Body of pancreas (tissue), 4 donors: ENCODE measurements around the gene PKNOX2.

Experiments used
- POLR2A ChIP-seq, 3 donors: fragments of 450-650 bp; IDR thresholded peaks; one replicate each; pipeline ENCODE4 v1.6.1; 2016; ENCODE audit warnings: antibody characterized with exemption in 3 of 3, mild to moderate bottlenecking in 2 of 3
- TF ChIP-seq, protein P1 (sequence below), 7 experiments: fragments of 450-650 bp in 4 of 7; fragments of 200-600 bp in 3 of 7; sonication (generic) in 3 of 7; IDR thresholded peaks; one replicate each; pipeline ENCODE4 v1.5.1; 2016 to 2019; ENCODE audit warnings: antibody characterized with exemption in 7 of 7

DNA sequence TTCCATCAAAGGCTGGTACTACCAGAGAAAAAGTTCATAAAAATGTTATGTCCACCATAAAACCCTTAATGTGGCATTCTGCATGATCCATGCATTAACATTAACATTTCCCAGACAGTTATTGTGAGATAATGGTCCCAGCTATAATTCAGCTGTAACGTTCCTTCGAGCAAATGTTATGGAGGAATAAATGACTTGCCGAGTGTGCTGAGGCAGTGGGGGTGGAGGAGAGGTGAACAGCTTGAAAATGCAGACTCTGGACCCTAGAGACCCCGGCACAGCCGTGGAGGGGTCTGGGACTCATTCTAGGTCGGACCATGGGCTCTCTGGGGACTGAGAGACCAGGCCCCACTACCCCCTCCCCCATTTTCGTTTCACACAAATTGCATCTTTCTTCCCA lies 141.9 kb downstream of the PKNOX2 start:
- TF ChIP-seq, protein P1, sequence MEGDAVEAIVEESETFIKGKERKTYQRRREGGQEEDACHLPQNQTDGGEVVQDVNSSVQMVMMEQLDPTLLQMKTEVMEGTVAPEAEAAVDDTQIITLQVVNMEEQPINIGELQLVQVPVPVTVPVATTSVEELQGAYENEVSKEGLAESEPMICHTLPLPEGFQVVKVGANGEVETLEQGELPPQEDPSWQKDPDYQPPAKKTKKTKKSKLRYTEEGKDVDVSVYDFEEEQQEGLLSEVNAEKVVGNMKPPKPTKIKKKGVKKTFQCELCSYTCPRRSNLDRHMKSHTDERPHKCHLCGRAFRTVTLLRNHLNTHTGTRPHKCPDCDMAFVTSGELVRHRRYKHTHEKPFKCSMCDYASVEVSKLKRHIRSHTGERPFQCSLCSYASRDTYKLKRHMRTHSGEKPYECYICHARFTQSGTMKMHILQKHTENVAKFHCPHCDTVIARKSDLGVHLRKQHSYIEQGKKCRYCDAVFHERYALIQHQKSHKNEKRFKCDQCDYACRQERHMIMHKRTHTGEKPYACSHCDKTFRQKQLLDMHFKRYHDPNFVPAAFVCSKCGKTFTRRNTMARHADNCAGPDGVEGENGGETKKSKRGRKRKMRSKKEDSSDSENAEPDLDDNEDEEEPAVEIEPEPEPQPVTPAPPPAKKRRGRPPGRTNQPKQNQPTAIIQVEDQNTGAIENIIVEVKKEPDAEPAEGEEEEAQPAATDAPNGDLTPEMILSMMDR (IDR thresholded peaks at IDR 0.05): no peak
- TF ChIP-seq POLR2A (IDR thresholded peaks at IDR 0.05): no peak
